AG04450 (cell line): ENCODE measurements around the gene RPRD1A. TPM values are rescaled to one million over a fixed set of nuclear protein-coding genes. Genes with fewer than 3 reads are reported as not detected.

Experiments
- CTCF ChIA-PET: fragments of 300-600, 350-600 bp; formaldehyde crosslinking; extraction: SDS; loops from one replicate; lab custom pipeline; 2022; ENCODE audit warnings: antibody characterized with exemption, inconsistent platforms; lab: Charles Lee
- POLR2A ChIA-PET: fragments of 350-600 bp; formaldehyde crosslinking; extraction: SDS; loops from one replicate; lab custom pipeline; 2021; ENCODE audit warnings: antibody characterized with exemption, inconsistent platforms; lab: Yijun Ruan, JAX
- DNase-seq: peaks from one replicate; pipeline ENCODE4 v3.0.0-alpha.2; 2011; ENCODE audit warnings: low read depth, low spot score
- H3K27ac ChIP-seq: one replicate; pipeline ENCODE4 v1.5.1; 2012; ENCODE audit warnings: low read depth, low read length, control low read depth
- H3K27me3 ChIP-seq: one replicate; pipeline ENCODE4 v1.6.0; 2012; ENCODE audit warnings: low read length; ENCODE audit not compliant: control insufficient read depth, insufficient read depth
- H3K4me3 ChIP-seq: 2 replicates; pipeline ENCODE4 v1.5.1; 2011; ENCODE audit warnings: mild to moderate bottlenecking, low read depth, low read length, control low read depth
- H3K9me3 ChIP-seq: 2 replicates; pipeline ENCODE4 v1.5.1; 2012; ENCODE audit warnings: low read length; ENCODE audit not compliant: control insufficient read depth, insufficient read depth
- CTCF ChIP-seq: IDR thresholded peaks from 2 replicates; pipeline ENCODE4 v1.5.1; 2011; ENCODE audit warnings: low read depth, low read length, control low read depth, inconsistent platforms
- polyA plus RNA-seq: library from polyadenylated mRNA; depleted of rRNA; stranded (reverse); fragments of >200 nt; gene quantifications from 2 replicates; pipeline ENCODE4 v1.2.3, GENCODE V29; 2011; rRNA removed

The RPRD1A gene
- polyA plus RNA-seq, 1 experiment: 35.6 TPM

DNA sequence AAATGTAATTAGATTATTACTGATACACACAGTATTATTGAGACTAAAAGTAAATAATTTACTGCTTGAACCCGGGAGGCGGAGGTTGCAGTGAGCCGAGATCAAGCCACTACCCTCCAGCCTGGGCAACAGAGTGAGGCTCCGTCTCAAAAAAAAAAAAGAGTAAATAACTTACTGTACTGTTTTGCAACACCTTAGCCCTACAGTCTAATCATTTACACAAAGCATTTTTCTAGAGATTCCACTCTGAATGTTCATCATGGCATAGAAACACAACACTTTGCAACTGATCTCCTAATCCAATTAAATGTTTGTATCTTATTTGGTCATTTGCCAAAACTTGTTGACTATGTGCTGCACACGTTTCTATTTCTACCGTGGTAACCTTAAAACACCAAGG, 118.3 kb downstream of the RPRD1A start:
- Histone ChIP-seq H3K4me3 (no peak overlapping the region), H3K27me3 (peaks cover 7% of the 10 kb centered on the region), H3K9me3 (peaks cover 2% of the 10 kb centered on the region; the same call in 1 of the 2 replicates), H3K27ac (no peak overlapping the region)
- ChIA-PET CTCF (interaction anchor here (1.0 to 4.0 kb wide), 9 partner anchors 8 to 563 kb away, joined by 3 to 42 read pairs (median 8); no protein-coding TSS in a partner anchor), POLR2A (no interaction called here)
- no peak for TF ChIP-seq CTCF
- DNase-seq: no peak

DNA sequence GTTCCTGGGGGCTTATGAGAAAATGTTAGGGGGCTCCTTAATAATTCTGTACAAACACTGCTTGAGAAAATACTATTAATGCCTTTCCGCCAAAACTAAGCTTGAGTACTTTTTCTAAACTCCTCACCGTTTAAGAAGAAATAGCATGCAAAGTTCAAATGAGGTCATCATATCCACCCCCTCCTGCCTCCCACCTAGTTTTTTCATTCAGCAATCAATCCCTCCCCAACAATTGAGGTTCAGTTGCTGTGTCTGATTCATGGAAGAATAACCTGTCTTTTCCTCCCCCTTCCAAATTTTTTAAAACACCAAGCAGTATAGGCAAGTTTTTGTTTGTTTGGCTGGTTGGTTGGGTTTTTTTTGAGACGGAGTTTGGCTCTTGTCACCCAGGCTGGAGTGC, 119.3 kb downstream of the RPRD1A start:
- H3K27me3 ChIP-seq: peaks cover 9% of the 10 kb centered on the region
- H3K27ac ChIP-seq: no peak overlapping the region
- DNase-seq: no peak
- H3K9me3 ChIP-seq: peaks cover 2% of the 10 kb centered on the region; the same call in 1 of the 2 replicates
- ChIA-PET CTCF (interaction anchor here (1.4 to 4.0 kb wide), 2 partner anchors 11 to 193 kb away, joined by 6 to 42 read pairs; no protein-coding TSS in a partner anchor), POLR2A (no interaction called here)
- TF ChIP-seq CTCF: no peak
- H3K4me3 ChIP-seq: no peak overlapping the region

GRCh38 chr18:35942661-35943060, 124.7 kb downstream of the RPRD1A start:
- Histone ChIP-seq H3K9me3 (no peaks in the 10 kb centered on the region), H3K27ac (no peak overlapping the region), H3K4me3 (no peak overlapping the region), H3K27me3 (peaks cover 6% of the 10 kb centered on the region)
- no peak for DNase-seq
- POLR2A ChIA-PET: no interaction called here
- no peak for TF ChIP-seq CTCF
- CTCF ChIA-PET: interaction anchor here (2.6 kb wide), 1 partner anchor 8 kb away, joined by 24 read pairs; no protein-coding TSS in a partner anchor

DNA sequence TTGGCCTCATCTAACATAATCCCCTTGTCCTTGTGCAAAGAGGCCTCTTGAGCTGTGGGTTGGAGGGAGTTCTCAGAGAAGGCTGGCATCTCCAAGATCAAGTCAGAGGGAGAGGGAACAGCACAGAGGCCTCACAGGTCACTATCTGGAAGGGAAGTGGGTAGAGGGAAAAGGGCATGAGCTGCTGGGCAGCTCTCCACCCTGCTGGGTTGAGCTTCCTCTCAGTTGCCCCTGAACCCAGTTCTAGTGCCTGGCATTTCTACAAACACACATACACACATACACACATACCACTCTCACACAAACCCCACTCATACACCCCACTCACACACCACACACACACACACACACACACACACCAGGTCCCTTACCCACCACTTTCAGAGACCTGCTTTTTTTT, 125.2 kb downstream of the RPRD1A start:
- ChIA-PET CTCF (interaction anchor here (2.6 kb wide), 1 partner anchor 8 kb away, joined by 24 read pairs; no protein-coding TSS in a partner anchor), POLR2A (no interaction called here)
- Histone ChIP-seq H3K27me3 (peaks cover 6% of the 10 kb centered on the region), H3K4me3 (no peak overlapping the region), H3K9me3 (no peaks in the 10 kb centered on the region), H3K27ac (no peak overlapping the region)
- TF ChIP-seq CTCF: no peak
- DNase-seq: no peak

- no peak for TF ChIP-seq CTCF
- POLR2A ChIA-PET: no interaction called here
- peaks cover 6% of the 10 kb centered on the region for H3K27me3 ChIP-seq
- CTCF ChIA-PET: interaction anchor here (1.2 to 2.6 kb wide), 2 partner anchors 9 to 184 kb away, joined by 3 to 24 read pairs; no protein-coding TSS in a partner anchor
- no peak overlapping the region for H3K27ac ChIP-seq
- DNase-seq: no peak
- H3K4me3 ChIP-seq: no peak overlapping the region
- no peaks in the 10 kb centered on the region for H3K9me3 ChIP-seq
These were observed 126.1 kb downstream of the RPRD1A start for GRCh38 chr18:35941299-35941698.

Other genes starting within 250 kb of the RPRD1A start
- gene SLC39A6, start 61.8 kb upstream of the RPRD1A start, polyA plus RNA-seq: 108 and 123 TPM in 2 replicates
- gene ELP2, start 62.3 kb upstream of the RPRD1A start, polyA plus RNA-seq: 116 and 122 TPM in 2 replicates
- gene MOCOS, start 119.9 kb upstream of the RPRD1A start, polyA plus RNA-seq: 4.2 and 5.1 TPM in 2 replicates
- 41.1 and 50.3 TPM in 2 replicates for gene FHOD3, start 230.2 kb upstream of the RPRD1A start, polyA plus RNA-seq